ENCODE measurements around the gene VPREB3.

VPREB3 gene

GRCh38 chr22:23772649-23773473 is 18.6 kb upstream of the VPREB3 start, which contains the start of gene MMP11:
MMP11 (plus strand) TSS chr22:23772849; CDS start chr22:23772871, 22 bp downstream.
- Histone ChIP-seq H3K27ac (peak within 1 kb of the TSS in 1 of 2 donors; percentile 5), H3K4me3 (peak within 1 kb of the TSS; percentile 65)
- no peak for TF ChIP-seq CTCF (IDR thresholded peaks at IDR 0.05)
- no peak for DNase-seq (ENCODE audit: low spot score)

- TF ChIP-seq CTCF (IDR thresholded peaks at IDR 0.05): no peak
- no peak for DNase-seq (ENCODE audit: low spot score)
- peak overlapping the region in 1 of 2 donors; percentile 5 for H3K27ac ChIP-seq
- peak overlapping the region; percentile 65 for H3K4me3 ChIP-seq
Measured at GRCh38 chr22:23772315-23772648, 18.1 kb upstream of the VPREB3 start.

GRCh38 chr22:23769321-23769965 is 15.2 kb upstream of the VPREB3 start:
- no peak for DNase-seq (ENCODE audit: low spot score)
- H3K4me3 ChIP-seq: no peak overlapping the region
- no peak overlapping the region for H3K27ac ChIP-seq
- TF ChIP-seq CTCF (IDR thresholded peaks at IDR 0.05): no peak

- TF ChIP-seq CTCF (IDR thresholded peaks at IDR 0.05): peak; percentile 90
- Histone ChIP-seq H3K27ac (peak within 1 kb of the TSS; percentile 74 to 83), H3K4me3 (peak within 1 kb of the TSS; percentile 78)
- peak; percentile 87 for DNase-seq (ENCODE audit: low spot score)
Measured at GRCh38 chr22:23767673-23768548, 13.7 kb upstream of the VPREB3 start, which contains the start of gene CHCHD10. CHCHD10 (minus strand) TSS chr22:23767972; CDS start chr22:23767874, 98 bp downstream.

- no peak for TF ChIP-seq CTCF (IDR thresholded peaks at IDR 0.05)
- H3K27ac ChIP-seq: peak overlapping the region; percentile 74 to 83
- DNase-seq (ENCODE audit: low spot score): no peak
- peak overlapping the region; percentile 78 for H3K4me3 ChIP-seq
Measured at GRCh38 chr22:23767303-23767672, 13.1 kb upstream of the VPREB3 start.

- DNase-seq (ENCODE audit: low spot score): no peak
- TF ChIP-seq CTCF (IDR thresholded peaks at IDR 0.05): no peak
- no peak overlapping the region for H3K4me3 ChIP-seq
- H3K27ac ChIP-seq: no peak overlapping the region
Measured at GRCh38 chr22:23764899-23765881, 11.0 kb upstream of the VPREB3 start.

All from coronary artery (tissue), 2 donors.